Measurements from ENCODE around the gene EPHA3.

Gene EPHA3

DNA sequence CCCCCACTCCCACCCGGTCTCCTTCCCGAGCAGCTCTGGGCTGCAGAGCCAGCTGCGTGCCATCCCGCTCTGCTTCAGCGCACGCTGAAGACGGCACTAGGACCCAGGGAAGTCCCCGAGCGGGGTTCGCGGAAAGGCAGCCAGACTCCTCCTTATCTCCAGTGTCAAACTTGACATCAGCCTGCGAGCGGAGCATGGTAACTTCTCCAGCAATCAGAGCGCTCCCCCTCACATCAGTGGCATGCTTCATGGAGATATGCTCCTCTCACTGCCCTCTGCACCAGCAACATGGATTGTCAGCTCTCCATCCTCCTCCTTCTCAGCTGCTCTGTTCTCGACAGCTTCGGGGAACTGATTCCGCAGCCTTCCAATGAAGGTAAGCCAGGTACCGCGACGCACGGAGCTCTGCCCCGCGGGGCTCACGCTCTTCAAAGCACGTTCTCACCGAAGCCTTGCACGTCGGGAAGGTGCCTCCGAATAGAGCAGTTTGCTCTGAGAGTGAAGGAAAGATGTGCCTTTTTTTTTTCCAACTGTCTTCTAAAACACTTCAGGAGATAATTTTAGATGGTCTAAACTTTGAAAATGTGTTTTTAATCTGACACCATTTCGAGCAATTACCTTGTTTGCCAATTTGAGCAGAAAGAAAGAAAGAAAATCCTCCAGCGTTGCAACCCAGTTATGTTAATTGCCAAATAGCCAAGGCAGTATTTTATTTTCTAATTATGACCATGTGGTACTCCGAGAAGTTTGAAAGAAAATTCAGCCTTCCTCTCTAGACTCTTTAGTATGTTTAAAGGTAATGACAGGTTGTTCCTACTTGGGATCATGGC is at the start of gene EPHA3:
EPHA3 (plus strand) TSS at position 161 of the 830 bp plus-strand sequence; CDS start at position 289, 128 bp downstream.
- peak in 1 of 2 experiments; percentile 14 for DNase-seq

DNA sequence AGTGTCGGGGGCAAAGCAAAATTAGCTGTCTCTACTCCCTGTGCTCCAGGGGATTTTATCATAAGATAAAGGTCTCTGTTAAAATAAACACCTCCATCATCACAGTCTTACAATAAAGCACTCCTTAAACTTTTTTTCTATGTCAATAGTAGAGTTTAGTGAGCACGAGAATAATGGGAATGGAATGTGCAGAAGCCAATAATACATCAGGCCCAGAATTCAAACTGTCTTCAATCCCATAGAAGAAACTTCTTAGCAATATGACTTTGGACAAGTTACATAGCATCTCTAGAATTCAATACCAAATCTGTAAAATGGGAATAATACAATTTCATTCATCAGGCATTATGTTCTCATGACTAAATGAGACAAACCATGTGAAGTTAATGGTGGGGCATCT is 49.0 kb upstream of the EPHA3 start:
- DNase-seq, result no peak

DNA sequence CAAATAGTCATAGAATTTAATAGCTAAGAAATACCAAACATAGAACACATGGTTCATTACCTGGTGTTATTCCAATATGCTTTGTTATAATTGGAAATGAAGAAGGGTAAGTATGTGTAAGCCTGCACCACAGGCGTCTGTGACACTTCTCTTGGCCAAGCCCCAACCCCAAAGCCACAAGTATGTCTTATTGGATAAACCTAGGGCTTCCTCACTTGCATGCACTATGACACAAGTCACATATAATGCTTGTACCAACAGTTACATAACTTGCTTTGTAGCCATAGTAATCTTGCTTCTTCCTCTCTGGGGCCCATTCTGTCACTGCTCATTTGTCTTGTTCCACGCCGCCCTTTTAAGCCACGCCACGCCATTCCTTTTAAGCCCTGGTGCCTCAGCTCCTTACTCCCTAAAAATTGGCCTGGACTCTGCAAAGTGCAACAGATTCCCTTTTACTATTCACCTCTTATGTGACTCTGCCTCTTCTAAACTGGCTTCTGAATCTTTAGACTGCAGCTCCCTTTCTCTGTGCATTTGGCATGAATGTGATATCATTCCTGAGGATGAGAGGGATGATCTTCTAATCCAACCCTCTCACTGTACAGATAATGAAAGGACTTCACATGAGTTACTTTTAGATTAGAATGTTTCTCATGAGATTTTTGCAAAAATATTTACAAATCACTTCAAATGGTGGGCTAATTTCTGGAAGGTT is 48.1 kb upstream of the EPHA3 start:
- DNase-seq, result no peak

- DNase-seq, result no peak
Observed at GRCh38 chr3:89061259-89061658, 46.2 kb upstream of the EPHA3 start.

GRCh38 chr3:89067736-89068135 is 39.7 kb upstream of the EPHA3 start:
- peak in 1 of 2 experiments; percentile 0 for DNase-seq

- DNase-seq, result no peak
Observed at GRCh38 chr3:89072642-89073041, 34.8 kb upstream of the EPHA3 start.

DNA sequence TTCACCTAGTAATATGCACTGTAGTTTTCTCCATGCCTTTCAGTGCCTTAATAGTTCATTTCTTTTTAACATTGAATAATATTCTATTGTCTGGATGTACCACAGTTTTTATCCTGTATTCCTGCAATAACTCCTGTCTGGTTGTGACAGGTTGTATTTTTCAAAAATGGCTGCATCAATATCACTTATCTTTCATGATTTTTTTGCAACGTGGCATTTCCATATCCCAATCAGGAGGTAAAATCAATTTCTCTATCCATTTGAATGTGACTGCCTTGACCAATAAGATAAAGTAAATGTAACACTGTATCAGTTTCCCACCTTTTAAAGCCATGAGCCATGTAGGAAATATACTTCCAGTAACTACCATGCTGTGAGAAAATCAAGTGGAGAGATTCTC is 27.5 kb upstream of the EPHA3 start:
- no peak for DNase-seq

DNA sequence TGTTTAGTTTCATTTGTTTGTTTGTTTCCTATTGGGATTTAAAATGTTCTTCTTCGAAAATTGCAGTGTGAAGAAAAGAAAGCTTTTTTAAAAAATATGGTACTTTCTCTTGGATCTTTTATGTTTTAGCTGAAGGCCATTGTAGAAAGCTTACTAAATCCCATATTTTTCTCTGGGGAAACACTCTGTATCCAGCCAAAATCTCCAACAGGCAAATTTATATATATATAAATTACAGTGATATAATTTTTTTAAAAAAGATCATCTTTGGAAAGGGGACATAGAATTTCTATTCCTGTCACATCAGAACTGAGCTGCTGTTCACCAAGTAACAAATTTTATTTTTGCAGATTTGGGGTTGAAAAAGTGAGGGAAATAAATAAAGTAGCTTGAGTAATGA is 19.6 kb upstream of the EPHA3 start:
- no peak for DNase-seq

- DNase-seq, result no peak
Observed at GRCh38 chr3:89098173-89098572, 9.2 kb upstream of the EPHA3 start.

- DNase-seq, result peak in 1 of 2 experiments; percentile 23
Observed at GRCh38 chr3:89098964-89099585, 8.3 kb upstream of the EPHA3 start.

- DNase-seq, result no peak
Observed at GRCh38 chr3:89101251-89101650, 6.2 kb upstream of the EPHA3 start.

DNA sequence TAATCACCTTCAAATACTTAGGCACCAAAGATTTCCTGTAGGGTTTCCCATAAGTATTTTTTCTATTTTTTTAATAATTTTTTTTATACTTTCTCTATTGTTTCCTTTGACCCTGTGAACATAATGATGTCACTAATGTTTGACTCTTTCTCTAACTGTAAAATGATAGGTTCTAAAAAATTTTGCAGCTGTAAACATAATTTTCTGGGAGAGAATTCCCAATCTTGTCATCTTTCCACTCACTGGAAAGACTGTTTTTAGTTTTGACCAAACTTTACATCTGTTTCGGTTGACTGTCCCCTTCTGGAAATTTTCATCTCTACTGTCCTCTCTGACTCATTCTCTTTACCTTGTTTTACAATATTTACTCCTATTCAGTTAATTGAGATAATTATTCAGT is 5.5 kb upstream of the EPHA3 start:
- no peak for DNase-seq

GRCh38 chr3:89104499-89104898 is 2.9 kb upstream of the EPHA3 start:
- DNase-seq, result no peak

- DNase-seq, result no peak
Observed at GRCh38 chr3:89105503-89105902, 1.9 kb upstream of the EPHA3 start.

GRCh38 chr3:89108291-89108550 is 800 bp downstream of the EPHA3 start:
- DNase-seq, result no peak

- DNase-seq, result no peak
Observed at GRCh38 chr3:89113344-89113743, 5.9 kb downstream of the EPHA3 start.

DNA sequence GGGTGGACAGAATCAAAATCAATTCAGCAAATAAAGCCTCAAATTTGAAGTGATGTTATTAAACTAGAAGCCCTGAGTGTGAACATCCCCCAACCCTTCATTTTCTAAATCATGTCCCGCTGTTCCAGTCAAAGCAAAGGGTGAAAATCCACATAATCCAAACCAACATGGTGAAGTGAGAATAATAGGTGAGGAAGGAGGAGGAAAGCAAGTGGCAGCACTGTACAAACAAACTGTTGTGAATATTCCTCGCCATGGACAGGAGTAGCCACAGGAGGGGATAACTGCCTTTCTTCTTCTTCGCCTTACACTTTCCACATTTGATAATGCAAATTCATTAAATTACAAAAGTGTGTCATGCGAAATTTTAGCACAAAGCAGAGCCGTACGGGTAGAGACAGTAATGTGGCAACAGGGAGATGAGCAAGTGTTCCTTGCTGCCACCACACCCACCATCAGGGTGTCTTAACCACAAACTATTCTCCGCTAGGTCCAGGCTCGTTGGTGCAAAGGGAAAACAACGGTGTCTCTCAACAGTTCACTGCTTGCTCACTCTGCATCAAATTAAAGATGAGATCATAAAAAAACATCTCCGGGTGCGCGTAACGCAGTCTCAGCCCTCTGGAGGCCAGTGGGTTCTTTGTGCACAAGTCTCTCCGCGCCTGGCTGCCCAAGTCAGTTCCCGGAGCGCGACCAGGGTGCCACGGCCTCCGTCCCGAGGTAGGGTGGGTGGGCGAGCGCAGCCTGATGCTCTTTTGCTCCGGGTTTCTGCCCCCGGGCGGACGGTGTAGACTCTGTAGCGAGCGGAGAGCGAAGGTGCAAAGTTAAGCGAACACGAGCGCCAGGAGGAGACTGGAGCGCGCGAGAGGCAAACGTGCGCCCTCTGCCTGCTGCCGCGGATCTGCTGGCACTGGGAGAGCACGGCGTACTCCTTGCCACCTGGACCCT is 6.7 kb downstream of the EPHA3 start:
- peak in 1 of 2 experiments; percentile 5 for DNase-seq

DNA sequence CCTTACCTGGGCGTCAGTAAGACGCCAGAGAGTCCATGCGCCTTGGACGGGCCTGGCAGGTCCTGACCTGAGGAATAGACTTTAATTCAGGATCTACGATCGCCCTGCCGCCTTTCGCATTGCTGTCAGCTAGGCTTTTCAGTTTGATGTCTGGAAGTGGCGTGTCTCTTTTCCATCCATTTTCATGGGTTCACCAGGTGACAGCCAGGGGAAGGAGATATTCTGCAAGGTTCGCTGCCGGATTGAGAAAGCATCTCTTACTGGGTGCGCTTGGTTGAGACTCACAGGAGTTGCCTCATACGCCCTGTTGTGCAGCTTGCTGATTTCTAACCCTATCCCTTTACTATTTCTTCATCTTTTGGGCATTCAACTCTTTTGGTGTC is 7.4 kb downstream of the EPHA3 start:
- DNase-seq, result no peak

- no peak for DNase-seq
Observed at GRCh38 chr3:89116476-89116875, 9.1 kb downstream of the EPHA3 start.

- DNase-seq, result no peak
Observed at GRCh38 chr3:89138048-89138447, 30.6 kb downstream of the EPHA3 start.

GRCh38 chr3:89139870-89140269 is 32.4 kb downstream of the EPHA3 start:
- DNase-seq, result no peak

DNA sequence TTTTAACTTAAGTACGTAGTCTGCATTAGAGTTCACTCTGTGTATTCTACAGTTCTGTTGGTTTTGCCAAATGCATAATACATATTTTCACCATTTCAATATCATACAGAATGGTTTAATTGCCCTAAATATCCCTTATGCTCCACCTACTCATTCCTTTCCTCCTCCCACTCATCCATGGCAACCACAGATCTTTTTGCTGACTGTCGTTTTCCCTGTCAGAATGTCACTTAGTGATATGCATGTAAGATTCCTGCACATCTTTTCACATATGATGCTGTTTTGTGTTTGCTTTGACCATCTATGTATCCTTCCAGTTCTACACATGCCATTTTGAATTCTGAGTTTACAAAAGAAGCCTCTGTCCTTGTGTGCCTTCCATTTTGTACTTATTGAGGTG is 36.7 kb downstream of the EPHA3 start:
- DNase-seq, result no peak

- DNase-seq, result no peak
Observed at GRCh38 chr3:89145995-89146394, 38.6 kb downstream of the EPHA3 start.
